Stimulated activated naive B cell treated with anti-CD40 and anti-IgM and Interleukin-4, amounts not matched to agents 10 μg/mL and 1 μg/mL and 100 μg/mL, for 72 hours (primary cell): ENCODE measurements around the gene PNLIP.

Experiments
- ATAC-seq, 2 donors: fragments of 150-1000 bp; cut with Tn5 transposase; replicated peaks; 2 replicates each; pipeline ENCODE4 v1.10.0; 2021; ENCODE audit warnings: moderate library complexity in 1 of 2
- DNase-seq: peaks from one replicate; pipeline ENCODE4 v3.0.0; 2021
- H3K27ac Mint-ChIP-seq: one replicate; pipeline ENCODE4 v1.8.0; 2022; ENCODE audit warnings: mild to moderate bottlenecking, mixed read lengths
- H3K27me3 Mint-ChIP-seq, 2 donors: one replicate each; pipeline ENCODE4 v1.8.0; 2022; ENCODE audit warnings: mixed read lengths in 2 of 2
- H3K36me3 Mint-ChIP-seq, 2 donors: one replicate each; pipeline ENCODE4 v1.8.0; 2022; ENCODE audit warnings: mixed read lengths in 2 of 2, mild to moderate bottlenecking in 1 of 2
- H3K4me1 Mint-ChIP-seq, 2 donors: one replicate each; pipeline ENCODE4 v1.8.0; 2022; ENCODE audit warnings: mixed read lengths in 2 of 2, mild to moderate bottlenecking in 1 of 2
- H3K4me3 Mint-ChIP-seq, 2 donors: one replicate each; pipeline ENCODE4 v1.8.0; 2022; ENCODE audit warnings: mild to moderate bottlenecking in 2 of 2, mixed read lengths in 2 of 2, moderate library complexity in 1 of 2
- H3K9me3 Mint-ChIP-seq, 2 donors: one replicate each; pipeline ENCODE4 v1.8.0; 2022; ENCODE audit warnings: mixed read lengths in 2 of 2, mild to moderate bottlenecking in 1 of 2

Gene PNLIP

DNA sequence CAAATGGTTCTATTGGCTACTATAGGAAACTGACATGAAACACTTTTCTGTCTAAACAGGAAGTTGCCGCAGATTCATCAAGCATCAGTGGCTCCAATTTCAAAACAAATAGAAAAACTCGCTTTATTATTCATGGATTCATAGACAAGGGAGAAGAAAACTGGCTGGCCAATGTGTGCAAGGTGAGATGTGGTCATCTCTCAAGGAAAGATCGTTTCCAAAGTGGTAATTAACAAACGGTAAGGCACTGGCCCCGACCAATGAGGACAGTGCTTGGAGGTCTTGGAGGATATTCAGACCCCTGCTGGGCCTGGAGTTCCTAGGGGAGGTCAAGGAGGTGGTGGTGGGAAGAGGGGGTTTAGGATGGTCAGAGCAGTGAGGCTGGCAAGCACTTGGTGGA is 2.6 kb downstream of the PNLIP start:
- no peak for ATAC-seq
- Mint-ChIP-seq H3K27me3 (no peaks in the 10 kb centered on the region), H3K4me3 (no peak overlapping the region), H3K36me3 (no peaks in the 10 kb centered on the region), H3K27ac (no peak overlapping the region), H3K9me3 (no peaks in the 10 kb centered on the region), H3K4me1 (no peaks in the 10 kb centered on the region)
- no peak for DNase-seq

DNA sequence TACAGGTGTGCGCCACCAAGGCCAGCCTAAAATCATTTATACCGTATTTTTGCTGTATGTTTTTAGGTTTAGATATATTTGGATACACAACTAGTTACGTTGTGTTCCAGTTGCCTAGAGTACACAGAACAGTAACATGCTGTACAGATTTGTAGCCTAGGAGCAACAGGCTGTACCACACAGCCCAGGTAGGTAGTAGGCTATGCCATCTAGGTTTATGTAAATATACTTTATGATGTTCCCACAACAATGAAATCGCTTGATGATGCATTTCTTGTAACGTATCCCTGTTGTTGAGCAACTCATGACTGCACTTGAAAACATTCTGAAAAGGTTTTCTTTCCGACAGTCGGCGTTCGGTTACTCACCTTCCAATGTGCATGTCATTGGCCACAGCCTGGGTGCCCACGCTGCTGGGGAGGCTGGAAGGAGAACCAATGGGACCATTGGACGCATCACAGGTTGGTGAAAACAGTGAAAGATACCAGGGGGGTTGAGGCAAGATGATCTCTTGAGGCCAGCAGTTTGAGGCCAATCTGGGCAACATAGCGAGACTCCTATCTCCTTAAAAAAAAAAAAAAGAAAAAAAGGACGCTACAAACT is 7.7 kb downstream of the PNLIP start:
- DNase-seq = no peak
- no peaks in the 10 kb centered on the region for H3K4me1 Mint-ChIP-seq
- H3K9me3 Mint-ChIP-seq = no peaks in the 10 kb centered on the region
- no peaks in the 10 kb centered on the region for H3K36me3 Mint-ChIP-seq
- no peak for ATAC-seq
- no peak overlapping the region for H3K27ac Mint-ChIP-seq
- H3K4me3 Mint-ChIP-seq = no peak overlapping the region
- H3K27me3 Mint-ChIP-seq = no peaks in the 10 kb centered on the region

DNA sequence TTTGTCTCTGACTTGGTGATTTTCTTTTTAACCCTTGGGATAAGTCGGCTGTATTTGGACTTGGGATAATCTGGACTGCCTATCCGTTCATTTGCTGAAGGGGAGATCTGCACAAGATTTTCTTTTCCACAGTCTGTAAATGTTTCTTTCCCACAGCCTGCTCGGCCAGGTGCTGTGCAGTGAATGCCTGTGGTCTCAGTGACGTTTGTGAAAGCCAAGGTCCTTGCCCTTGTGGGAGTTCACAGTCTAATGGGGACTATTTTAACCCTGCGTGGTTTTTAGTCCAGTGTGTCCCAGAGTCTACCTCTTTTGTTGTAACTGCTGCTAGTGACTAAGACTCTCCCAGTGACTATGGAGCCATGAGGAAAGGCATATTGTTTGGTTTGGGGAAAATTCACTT is 8.9 kb downstream of the PNLIP start:
- H3K27ac Mint-ChIP-seq = no peak overlapping the region
- DNase-seq (no peak), ATAC-seq (no peak)
- H3K4me1 Mint-ChIP-seq = no peaks in the 10 kb centered on the region
- H3K9me3 Mint-ChIP-seq = no peaks in the 10 kb centered on the region
- H3K27me3 Mint-ChIP-seq = peaks cover 0 to 4% of the 10 kb centered on the region in 2 donors
- no peak overlapping the region for H3K4me3 Mint-ChIP-seq
- H3K36me3 Mint-ChIP-seq = no peaks in the 10 kb centered on the region

DNA sequence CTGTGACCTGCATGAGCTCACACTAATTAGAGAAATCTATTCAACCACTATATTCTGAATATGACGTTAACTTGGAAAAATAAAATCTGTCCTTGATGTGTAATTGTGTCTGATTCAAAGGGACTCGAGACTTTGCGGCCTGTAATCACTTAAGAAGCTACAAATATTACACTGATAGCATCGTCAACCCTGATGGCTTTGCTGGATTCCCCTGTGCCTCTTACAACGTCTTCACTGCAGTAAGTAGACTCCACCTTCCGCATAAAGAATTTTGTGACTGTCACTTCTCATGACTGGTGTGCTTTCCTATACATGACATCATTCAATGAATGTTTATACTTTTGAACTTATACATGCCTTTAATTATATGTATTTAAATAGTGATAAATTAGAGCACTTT is 10.1 kb downstream of the PNLIP start:
- Mint-ChIP-seq H3K4me3 (no peak overlapping the region), H3K27me3 (peaks cover 0 to 4% of the 10 kb centered on the region in 2 donors), H3K36me3 (no peaks in the 10 kb centered on the region), H3K9me3 (no peaks in the 10 kb centered on the region), H3K27ac (no peak overlapping the region), H3K4me1 (no peaks in the 10 kb centered on the region)
- DNase-seq = no peak
- ATAC-seq = no peak

DNA sequence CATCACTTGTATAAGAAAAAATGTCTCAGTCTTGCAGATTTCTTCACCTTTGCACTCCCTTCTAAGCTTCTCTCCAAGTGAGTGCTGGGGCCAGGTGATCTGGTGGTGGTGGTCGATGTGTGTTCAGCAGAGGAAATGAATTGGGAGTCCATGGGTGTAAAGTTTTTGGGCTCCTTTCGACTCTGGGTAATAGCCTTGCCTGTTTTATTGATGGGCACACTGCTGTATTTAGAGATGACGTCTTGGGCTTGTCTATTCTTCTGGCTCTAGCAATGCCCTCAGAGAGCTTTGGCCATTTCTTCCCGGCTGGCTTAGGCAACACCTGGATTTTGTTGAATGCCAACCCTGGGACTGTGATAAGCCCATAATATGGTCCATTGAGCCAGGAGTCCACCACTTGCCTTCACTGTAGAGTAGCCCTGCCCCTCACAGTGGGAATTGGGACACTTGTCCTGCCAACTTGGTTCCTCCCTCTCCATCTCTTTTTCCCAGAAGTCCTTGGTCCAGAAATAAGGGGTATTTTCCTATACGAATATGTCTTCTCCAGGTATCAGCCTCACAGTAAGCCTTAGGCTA is 11.7 kb downstream of the PNLIP start:
- Mint-ChIP-seq H3K36me3 (no peaks in the 10 kb centered on the region), H3K4me3 (no peak overlapping the region), H3K27ac (no peak overlapping the region), H3K27me3 (peaks cover 0 to 4% of the 10 kb centered on the region in 2 donors), H3K9me3 (no peaks in the 10 kb centered on the region), H3K4me1 (no peaks in the 10 kb centered on the region)
- DNase-seq = no peak
- ATAC-seq = no peak

DNA sequence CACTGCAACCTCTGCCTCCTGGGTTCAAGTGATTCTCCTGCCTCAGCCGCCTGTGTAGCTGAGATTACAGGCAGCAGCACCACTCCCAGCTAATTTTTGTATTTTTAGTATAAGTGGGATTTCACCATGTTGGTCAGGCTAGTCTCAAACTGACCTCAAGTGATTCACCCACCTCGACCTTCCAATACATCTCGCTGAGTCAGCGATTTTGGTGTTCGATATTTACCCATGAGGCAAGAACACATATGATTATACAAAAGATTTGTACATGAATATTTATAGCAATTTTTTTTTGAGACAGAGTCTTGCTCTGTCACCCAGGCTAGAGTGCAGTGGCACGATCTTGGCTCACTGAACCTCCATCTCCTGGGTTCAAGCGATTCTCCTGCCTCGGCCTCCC is 19.8 kb downstream of the PNLIP start:
- Mint-ChIP-seq H3K4me1 (no peaks in the 10 kb centered on the region), H3K27ac (no peak overlapping the region), H3K36me3 (no peaks in the 10 kb centered on the region), H3K9me3 (peaks cover 2 to 10% of the 10 kb centered on the region in 2 donors), H3K4me3 (no peak overlapping the region), H3K27me3 (peaks cover 0 to 4% of the 10 kb centered on the region in 2 donors)
- ATAC-seq (no peak), DNase-seq (no peak)

DNA sequence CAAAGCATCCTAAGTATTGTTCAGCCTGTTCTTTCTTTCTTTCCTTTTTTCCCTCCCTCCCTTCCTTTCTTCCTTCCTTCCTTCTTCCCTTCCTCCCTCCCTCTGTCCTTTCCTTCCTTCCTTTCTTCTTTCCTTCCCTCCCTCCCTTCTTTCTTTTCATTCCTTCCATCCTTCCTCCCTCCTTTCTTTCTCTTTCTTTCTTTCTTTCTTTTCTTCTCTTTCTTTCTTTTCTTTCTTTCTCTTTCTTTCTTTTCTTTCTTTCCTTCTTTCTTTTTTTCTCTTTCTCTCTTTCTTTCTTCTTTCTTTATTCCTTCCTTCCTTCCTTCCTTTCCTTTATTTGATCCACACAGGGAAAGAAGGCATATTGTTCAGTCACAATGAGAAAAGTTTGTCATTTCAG is 21.2 kb downstream of the PNLIP start:
- Mint-ChIP-seq H3K9me3 (peaks cover 2 to 10% of the 10 kb centered on the region in 2 donors), H3K4me3 (no peak overlapping the region), H3K4me1 (no peaks in the 10 kb centered on the region), H3K27ac (no peak overlapping the region), H3K36me3 (no peaks in the 10 kb centered on the region), H3K27me3 (peaks cover 0 to 4% of the 10 kb centered on the region in 2 donors)
- ATAC-seq (no peak), DNase-seq (no peak)

DNA sequence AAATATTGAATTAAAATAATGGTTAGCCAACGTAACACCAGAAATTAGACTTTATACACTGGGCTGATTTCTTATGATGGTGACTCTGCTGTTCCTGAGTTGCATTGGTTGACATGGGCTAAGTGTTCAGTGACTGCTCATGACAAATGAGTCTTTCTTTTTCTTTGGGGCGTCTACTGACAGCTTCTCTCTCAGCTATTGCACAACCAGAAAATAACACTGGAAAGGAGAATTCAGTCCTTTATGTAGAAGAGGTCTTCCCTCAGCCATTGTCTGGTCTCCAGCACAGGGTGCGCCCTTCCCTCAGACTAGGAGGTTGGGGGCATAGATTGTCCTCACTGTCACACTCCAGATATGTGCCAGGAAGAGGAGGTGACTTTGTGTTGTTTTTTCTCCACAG is 21.6 kb downstream of the PNLIP start:
- Mint-ChIP-seq H3K4me1 (no peaks in the 10 kb centered on the region), H3K9me3 (peaks cover 2 to 10% of the 10 kb centered on the region in 2 donors), H3K36me3 (no peaks in the 10 kb centered on the region), H3K4me3 (no peak overlapping the region), H3K27me3 (peaks cover 0 to 4% of the 10 kb centered on the region in 2 donors), H3K27ac (no peak overlapping the region)
- DNase-seq (no peak), ATAC-seq (no peak)

DNA sequence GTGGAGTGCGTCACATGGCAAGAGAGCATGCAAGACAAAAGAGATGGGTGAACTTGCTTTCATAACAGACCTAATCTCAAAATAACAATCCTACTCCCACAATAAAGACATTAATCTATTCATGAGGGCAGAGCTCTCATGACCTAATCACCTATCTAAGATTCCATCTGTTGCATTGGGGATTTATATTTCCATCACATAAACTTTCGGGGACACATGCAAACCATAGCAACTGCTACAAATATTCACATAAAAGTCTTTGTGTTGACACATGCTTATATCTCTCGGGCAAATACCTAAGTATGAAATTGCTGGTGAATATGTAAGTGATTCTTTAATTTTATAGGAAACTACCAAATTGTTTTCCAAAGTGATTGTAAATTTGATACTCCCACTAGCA is 29.1 kb downstream of the PNLIP start:
- H3K9me3 Mint-ChIP-seq = no peaks in the 10 kb centered on the region

DNA sequence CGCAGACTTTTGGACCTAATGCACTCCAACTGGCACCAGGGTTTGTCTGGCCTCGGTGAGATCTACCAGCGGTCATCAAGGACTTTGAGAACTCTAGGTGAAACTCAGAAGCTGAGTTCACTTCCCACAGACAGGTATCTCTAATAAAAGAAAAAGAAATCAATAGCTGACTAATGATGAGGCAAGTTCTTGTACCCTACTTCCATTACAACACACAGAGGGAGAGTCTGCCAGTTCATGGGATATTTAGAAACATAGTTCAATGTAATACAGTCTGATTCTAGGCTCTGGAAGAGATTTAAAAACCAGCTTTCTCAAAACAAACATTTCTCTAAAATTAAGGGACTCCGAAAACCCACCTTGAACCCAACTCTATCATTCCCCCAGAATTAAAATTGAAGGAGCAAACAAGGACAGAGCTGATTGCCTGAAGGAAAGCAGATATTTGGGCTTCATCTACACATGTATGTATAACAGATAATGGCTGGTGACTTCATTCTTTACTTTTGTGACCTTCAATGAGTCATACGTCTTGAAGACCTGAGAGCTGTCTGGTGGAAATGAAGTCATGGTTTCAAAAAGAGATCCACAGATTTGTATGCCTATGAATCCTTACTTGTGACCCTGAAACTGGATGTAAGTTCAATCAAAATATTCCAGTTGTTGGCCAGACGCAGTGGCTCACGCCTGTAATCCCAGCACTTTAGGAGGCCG is 42.3 kb downstream of the PNLIP start:
- Mint-ChIP-seq H3K27ac (no peak overlapping the region), H3K27me3 (no peaks in the 10 kb centered on the region), H3K4me3 (no peak overlapping the region), H3K4me1 (no peaks in the 10 kb centered on the region), H3K36me3 (no peaks in the 10 kb centered on the region), H3K9me3 (peaks cover 2 to 6% of the 10 kb centered on the region in 2 donors)
- ATAC-seq (no peak), DNase-seq (no peak)

More for the DNA sequence above, 29.1 kb downstream of the PNLIP start:
- Mint-ChIP-seq H3K27ac (no peak overlapping the region), H3K4me1 (no peaks in the 10 kb centered on the region), H3K36me3 (no peaks in the 10 kb centered on the region), H3K27me3 (no peaks in the 10 kb centered on the region), H3K4me3 (no peak overlapping the region)
- ATAC-seq = no peak
- no peak for DNase-seq

DNA sequence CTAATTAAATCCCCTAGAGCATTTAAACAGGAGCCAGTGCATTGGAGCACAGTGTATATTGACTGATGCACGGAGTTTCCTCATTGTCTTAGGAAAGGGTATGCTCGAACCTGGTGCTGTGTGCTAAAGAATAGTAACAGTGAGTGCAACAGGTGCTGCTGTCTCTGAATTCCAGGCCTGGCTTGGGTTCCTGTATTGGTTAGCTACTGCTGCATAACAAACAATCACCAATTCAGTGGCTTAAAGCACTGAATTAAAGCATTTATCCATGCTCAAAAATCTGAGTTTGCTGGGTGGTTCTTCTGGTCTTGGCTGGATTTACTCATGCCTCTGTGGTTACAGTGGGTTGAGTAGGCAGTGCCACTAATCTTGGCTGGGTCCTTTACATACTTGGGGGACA is 43.3 kb downstream of the PNLIP start:
- H3K36me3 Mint-ChIP-seq = no peaks in the 10 kb centered on the region
- no peak for ATAC-seq
- peaks cover 2 to 6% of the 10 kb centered on the region in 2 donors for H3K9me3 Mint-ChIP-seq

DNA sequence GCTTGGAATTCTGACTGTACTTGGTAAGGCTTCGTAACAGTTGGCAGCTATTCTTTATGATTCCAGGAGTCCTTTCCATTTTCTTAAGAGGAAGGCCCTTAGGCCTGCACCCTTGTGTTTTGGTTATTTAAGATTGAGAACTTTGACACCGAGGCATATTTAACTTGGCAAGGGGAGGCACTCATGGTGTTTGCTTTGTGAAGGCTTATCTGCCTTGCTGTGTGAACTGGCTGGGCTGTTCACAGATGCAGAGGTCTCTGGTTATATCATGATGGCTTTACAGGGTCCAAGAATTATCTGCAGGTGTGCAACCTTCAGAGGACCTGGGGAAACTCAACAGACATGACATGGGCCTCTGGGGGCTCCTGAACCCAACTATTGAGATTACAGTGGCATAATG is 44.2 kb downstream of the PNLIP start:
- Mint-ChIP-seq H3K36me3 (no peaks in the 10 kb centered on the region), H3K27ac (no peak overlapping the region), H3K27me3 (no peaks in the 10 kb centered on the region), H3K4me1 (no peaks in the 10 kb centered on the region), H3K9me3 (peaks cover 2 to 6% of the 10 kb centered on the region in 2 donors), H3K4me3 (no peak overlapping the region)
- no peak for DNase-seq
- ATAC-seq = no peak

More for the DNA sequence above, 43.3 kb downstream of the PNLIP start:
- Mint-ChIP-seq H3K27ac (no peak overlapping the region), H3K4me3 (no peak overlapping the region), H3K27me3 (no peaks in the 10 kb centered on the region), H3K4me1 (no peaks in the 10 kb centered on the region)
- no peak for DNase-seq

DNA sequence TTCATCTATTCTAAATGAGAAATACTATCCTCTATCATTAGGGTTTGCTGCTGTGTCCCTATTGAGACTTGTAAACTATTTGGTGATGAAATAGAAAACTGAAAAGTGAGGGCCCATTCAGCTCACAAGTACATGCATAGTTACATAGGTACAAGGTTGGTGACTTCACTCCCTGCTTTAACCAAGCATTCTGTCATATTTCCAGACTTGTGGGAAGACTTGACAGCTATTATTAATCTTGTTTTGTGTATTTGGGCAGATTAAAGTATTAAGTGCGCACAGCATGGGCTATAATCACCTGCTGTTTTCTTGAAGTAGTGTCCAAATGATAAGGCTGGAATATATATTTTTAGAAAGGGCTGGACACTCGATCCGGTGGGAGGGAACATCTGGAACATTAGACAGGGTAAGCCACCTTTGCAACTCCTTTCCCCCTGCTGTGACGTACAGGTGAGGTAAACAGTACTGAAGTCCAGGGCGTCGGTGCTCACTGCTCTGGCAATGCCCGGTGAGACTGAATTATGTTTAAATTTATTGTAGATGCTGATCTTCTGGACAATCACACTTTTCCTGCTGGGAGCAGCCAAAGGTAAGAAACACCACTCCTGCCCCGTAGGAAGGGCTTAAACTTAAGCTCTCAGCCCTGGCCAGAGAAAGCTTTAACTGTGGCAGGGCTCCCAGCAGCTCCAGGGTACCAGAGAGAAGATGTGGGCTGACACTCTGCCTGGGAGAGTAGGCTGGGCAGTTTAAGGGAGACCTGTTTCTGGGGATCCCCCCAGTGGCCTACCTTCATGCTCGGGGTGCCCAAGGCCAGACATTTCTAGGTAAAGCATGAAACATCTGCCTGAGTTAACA is 45.1 kb downstream of the PNLIP start, which contains the start of gene PNLIPRP1:
Gene PNLIPRP1, plus strand, starts transcription at position 370 of the 855 bp plus-strand sequence. Its CDS starts 171 bp downstream, at position 541.
- Mint-ChIP-seq H3K4me3 (no peak within 1 kb of the TSS), H3K4me1 (no peaks in the 10 kb centered on the region), H3K36me3 (no peaks in the 10 kb centered on the region), H3K27ac (no peak within 1 kb of the TSS), H3K9me3 (peaks cover 2 to 3% of the 10 kb centered on the region in 2 donors), H3K27me3 (no peaks in the 10 kb centered on the region)
- no peak for DNase-seq
- ATAC-seq = no peak

DNA sequence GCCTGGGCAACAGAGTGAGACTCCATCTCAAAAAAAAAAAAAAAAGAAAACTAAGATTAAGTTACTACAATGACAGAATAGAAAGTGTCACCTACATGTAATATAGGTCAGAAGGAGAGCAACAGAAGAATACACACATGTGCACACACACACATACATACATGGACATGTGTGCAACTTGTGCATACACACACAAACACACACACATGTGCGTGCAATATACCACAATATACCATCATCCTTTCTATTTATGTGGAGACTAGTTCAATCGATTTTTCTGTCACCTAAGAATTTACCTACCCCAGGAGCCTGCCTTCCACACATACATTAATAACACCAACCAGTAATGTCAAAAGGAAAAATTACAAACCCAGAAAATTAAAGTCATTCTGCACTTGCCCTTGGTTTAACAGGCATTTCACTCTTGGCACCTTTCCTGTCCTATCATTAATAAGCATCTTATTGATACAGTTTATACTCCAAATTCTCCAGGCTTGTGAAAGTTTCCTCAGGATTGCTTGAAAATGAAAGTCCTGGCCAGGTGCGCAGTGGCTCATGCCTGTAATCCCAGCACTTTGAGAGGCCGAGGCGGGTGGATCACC is 47.5 kb downstream of the PNLIP start:
- H3K27me3 Mint-ChIP-seq = no peaks in the 10 kb centered on the region
- DNase-seq = no peak
- ATAC-seq = no peak
- no peak overlapping the region for H3K4me3 Mint-ChIP-seq
- H3K36me3 Mint-ChIP-seq = no peaks in the 10 kb centered on the region
- no peaks in the 10 kb centered on the region for H3K4me1 Mint-ChIP-seq
- H3K27ac Mint-ChIP-seq = no peak overlapping the region
- H3K9me3 Mint-ChIP-seq = no peaks in the 10 kb centered on the region
